Activated CD4-positive, CD25-positive, alpha-beta regulatory T cell treated with anti-CD3 and anti-CD28 coated beads, Interleukin-2, amount 50 U/mL, for 72 hours (primary cell): Measurements from ENCODE around the gene DNAJC16.
"Not testable (repeated sequence)": the region's sequence is repeated elsewhere in the genome, so short reads cannot be mapped to it uniquely, and the experiment has no call there.

Experiments used
- DNase-seq: peaks from one replicate; pipeline ENCODE4 v3.0.0; 2021

The DNAJC16 gene

DNA sequence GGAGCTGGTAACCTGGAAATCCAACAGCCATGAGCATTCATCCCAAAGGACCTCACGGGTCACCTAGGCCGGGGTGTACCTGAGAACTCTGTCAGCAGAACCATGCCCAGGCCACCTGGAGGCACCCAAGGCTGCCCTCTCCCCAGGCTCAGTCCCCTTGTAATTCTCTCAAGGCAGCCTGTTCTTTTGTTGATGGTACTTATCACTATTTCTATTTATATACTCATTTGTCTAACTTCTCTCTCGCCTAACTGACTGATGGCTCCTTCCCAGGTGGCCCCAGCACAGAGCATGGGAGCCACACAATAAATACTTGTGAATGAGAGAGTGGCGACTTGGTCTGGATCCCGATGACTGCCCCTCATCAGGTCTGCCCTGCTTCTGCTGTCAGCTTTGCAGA, 19.4 kb upstream of the DNAJC16 start:
- no peak for DNase-seq

DNA sequence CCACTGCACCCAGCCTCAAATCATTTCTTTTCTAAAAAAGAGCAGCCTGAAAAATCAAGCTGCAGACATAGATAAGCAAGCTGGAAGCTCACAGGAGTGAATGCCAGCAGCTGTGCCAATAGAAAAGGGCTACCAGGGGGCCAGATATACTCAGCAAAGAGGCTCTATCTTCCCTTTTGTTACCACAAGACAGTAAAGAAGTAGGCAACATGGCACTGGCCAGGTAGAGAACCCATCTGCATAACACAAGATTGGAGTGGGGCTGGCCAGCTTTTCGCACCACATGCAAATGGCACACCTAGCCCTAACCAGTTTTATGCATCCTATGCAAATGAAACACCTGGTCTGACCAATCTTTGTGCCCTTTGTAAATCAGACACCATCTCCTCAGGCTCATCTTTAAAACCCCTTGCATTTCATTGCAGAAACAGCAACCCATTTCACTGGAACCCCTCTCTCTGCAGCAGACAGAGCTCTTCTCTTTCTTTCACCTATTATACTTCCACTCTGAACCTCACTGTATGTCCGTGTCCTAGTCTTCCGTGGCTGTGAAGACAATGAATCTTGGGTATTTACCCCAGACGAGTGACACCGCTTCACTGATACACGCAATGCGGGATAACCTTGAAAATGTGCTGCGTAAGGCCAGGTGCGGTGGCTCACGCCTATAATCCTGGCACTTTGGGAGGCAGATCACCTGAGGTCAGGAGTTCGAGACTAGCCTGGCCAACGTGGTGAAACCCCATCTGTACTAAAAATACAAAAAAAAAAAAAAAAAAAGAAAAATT, 17.8 kb upstream of the DNAJC16 start:
- DNase-seq = no peak

DNA sequence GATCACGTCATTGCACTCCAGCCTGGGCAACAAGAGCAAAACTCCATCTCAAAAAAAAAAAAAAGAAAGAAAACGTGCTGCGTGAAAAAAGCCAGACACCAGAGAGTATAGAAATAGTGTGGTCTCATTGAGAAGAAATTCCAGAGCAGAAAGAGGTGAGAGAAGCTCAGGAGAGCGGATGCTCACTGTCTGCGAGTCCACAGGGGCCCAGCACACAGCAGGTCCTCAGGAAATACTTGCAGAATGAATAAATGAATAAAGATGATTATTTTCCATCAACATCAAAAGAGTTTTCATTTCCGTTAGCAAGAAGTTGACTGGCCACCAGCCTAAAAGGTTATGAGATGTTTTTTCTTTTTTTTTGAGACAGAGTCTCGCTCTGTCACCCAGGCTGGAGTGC, 17.1 kb upstream of the DNAJC16 start:
- DNase-seq = no peak

- no peak for DNase-seq
Observed at GRCh38 chr1:15510611-15511405, 15.8 kb upstream of the DNAJC16 start.

- no peak for DNase-seq
Observed at GRCh38 chr1:15513192-15513591, 13.5 kb upstream of the DNAJC16 start.

- DNase-seq = no peak
Observed at GRCh38 chr1:15513919-15514318, 12.7 kb upstream of the DNAJC16 start.

GRCh38 chr1:15514557-15514956, 12.1 kb upstream of the DNAJC16 start:
- DNase-seq = not testable (repeated sequence)

GRCh38 chr1:15515022-15515663, 11.5 kb upstream of the DNAJC16 start:
- DNase-seq = no peak

DNA sequence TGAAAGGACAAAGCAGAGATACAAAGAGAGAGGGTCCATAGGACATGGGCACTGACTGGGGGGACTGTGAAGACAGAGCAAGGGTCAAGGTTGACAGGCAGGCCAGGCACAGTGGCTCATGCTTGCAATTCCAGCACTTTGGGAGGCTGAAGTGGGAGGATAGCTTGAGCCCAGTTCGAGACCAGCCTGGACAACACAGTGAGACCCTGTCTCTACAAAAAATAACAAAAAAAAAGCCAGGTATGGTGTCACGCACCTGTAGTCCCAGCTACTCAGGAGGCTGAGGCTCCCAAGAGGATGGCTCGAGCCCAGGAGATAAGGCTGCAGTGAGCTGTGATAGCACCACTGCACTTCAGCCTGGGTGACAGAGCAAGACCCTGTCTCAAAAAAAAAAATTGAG, 7.0 kb upstream of the DNAJC16 start:
- DNase-seq = no peak

- not testable (repeated sequence) for DNase-seq
Observed at GRCh38 chr1:15521206-15521906, 5.3 kb upstream of the DNAJC16 start.

DNA sequence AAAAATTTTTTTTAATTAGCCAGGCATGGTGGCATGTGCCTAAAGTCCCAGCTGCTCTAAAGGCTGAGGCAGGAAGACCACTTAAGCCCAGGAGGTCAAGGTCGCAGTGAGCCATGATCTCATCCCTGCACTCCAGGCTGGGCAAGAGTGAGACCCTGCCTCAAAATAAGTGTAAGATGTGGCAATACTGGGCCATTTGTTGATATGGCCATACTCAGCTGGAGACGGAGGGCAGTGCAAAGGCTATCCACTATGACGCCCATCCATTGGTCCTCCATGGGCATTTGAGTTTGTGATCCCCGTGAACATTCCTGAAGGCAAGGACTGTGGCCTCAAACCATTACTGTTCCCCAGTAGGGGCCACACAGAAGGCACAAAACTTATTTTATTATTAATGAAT, 4.1 kb upstream of the DNAJC16 start:
- no peak for DNase-seq

DNA sequence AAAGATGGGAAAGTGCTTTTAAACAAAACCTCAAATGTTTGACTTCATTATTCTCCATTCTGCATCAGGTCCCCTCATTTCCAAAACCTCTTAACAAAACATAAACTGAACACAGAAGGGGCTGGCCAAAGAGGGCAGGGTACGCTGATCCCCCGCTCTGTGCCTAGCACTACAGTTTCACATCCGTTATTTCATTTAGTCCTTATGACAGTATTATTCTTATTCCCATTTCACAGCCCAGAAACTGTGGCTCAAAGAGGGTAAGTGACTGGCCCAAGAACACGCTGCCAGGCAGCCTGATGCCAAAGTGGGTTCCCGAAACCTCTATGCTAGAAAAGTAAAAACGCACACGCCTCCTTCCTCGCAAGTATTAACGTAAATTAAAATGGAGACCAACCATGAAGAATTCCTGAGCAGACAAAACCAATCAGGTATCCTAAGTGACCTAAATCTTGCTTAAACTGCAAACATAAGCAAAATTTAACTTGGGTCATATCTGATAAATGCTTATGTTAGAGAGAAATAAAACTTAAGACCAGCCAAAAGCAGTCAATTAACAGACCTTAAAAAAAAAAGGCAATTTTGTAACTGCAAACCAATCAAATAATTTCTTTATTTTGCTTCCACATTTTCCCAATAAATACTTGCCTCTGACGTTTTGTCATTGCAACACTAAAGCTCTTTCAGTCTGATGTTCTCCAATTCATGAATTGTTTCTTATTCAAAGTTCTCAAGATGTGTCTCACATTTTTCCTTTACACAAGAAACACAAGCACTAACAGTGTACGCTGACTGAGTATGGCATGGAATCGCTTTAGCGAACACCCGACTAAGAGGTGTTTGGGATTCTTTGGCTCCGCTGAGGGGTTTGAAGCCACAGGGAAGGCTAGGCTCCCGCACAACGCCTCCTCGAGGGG, 3.3 kb upstream of the DNAJC16 start:
- DNase-seq = no peak

- DNase-seq = no peak
Observed at GRCh38 chr1:15524021-15524282, 2.7 kb upstream of the DNAJC16 start, which contains the start of gene CASP9. Gene CASP9 (minus strand): TSS chr1:15524215. CDS start chr1:15524200, 15 bp downstream.

DNA sequence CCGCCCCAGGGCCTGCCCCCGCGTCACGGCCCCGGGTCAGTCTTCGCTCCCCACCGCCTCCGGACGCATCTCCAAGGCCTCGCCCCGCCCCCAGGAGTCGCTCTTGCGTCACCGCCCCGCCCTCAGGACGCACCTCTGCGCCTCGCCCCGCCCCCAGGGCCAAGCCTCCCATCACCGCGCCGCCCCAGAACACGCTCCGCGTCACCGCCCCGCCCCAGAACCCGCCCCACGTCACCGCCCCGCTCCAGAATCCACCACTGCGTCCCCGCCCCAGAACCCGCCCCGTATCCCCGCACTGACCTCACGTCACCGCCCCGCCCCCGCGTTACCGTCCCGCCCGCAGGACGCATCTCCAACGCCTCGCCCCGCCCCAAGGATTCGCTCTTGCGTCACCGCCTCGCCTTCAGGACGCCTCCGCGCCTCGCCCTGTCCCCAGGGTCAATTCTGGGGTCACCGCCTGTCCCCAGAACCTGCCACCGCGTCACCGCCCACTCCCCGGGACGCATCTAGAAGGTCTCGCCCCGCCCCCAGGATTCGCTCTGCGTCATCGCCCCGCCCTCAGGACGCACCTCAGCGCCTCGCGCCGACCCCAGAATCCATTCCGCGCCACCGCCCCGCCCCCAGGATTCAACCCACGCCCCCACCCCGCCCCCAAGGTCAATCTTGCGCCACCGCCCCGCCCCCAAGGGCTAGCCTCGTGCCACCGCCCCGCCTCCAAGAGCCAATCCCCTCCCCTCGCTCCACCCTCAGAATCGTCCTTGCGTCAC, 2.2 kb upstream of the DNAJC16 start:
- peak; percentile 99 for DNase-seq

DNA sequence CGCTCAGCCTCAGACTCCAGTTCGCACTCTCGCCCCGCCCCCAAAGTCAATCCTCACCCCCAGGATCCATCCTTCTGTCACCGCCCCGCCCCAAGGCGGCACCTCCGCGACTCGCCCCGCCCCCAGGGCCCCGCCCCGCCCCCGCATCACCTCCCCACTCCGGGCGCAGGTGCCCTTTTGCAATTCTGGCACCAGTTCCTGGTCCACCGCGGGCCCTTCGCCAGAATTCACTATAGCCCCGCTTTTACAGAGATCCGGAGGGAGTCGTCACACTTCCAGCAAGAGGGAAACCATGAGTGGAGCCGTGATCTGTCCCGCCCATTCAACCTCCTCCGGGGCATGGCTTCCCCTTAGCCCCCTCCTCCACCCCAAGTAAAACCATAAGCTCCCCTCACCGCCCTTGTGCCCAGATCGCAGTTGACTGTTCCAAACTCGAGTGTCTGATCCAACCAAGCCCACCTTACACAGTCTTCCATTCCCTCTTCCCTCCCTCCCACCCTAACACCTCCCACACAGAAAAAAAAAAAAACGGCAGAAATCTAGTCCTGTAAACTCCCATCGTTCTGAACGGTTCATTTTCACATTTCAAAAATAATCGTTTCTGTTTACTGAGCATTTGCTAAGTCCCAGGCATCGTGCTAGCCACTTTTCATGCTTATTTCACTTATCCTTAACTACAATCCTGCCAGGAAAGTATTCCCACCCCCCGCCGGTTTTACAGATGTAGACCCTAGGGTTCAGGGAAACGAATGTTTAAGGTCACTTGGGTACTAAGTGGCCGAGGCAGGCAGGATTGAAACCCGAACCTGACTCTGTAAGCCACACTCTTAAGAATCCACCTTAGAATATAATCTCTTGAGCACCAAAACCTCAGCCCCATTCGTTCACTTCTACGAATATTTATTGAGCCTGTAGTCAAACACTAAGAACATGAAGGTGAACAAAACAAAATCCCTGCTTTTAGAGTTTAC, 1.3 kb upstream of the DNAJC16 start:
- no peak for DNase-seq

DNA sequence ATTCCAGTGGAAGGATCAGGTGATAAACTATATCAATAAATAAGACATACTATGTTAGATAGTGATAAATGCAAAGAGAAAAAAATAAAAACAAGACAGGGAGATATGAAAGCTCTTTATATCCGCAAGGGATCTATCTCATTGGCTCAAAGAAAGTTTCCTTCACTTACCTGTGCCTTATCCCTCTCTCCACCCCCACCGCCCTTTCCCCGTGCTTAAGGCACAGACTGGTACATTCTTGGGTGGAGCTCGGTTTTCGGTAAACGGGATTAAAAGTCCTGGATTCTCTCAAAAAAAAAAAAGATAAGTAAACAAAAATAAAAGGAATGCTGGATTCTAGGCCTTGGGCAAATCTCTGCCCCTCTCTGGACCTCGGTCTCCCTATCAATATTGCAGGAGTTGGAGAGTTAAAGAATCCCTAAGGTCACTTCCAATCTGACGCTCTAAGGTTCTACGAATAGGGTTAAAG, 593 bp upstream of the DNAJC16 start:
- DNase-seq = no peak

DNA sequence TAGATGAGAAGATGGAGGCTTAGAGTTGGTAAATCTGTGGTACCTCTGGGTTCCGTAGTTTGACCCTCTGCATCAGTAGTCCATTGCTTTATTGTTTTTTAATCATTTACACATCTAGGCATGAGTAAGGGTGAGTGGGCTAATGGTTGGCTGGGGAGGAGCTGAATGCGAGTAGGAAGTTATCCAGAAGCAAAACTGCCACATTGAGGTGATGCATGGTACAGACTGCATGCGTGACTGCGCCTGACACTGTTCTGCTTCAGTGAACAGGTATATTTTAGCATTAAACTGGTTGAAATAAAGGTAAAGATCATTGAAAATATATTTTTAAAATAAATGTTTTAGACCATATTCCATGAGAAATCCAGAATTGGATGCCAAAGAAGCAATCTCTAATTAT, 4.4 kb downstream of the DNAJC16 start:
- DNase-seq = no peak

DNA sequence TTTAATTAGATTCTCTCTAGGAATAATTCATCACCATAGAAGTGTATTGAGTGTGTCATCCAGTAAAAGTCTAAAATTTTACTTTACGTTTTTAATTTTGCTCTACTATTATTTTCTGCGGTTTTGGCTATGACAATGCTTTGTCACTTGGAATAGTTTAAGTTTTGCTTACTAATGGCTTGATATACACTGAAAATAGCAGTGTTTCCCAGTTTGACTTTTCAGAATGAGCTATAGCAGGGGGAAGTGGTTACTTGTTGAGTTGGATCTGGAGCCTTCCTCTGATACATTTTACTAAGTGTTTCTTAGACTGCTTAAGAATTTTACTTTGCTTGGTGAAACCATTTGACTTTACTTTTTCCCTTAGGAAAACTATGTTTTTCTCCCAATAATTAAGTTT, 5.0 kb downstream of the DNAJC16 start:
- DNase-seq = no peak

GRCh38 chr1:15538771-15539170, 12.1 kb downstream of the DNAJC16 start:
- DNase-seq = no peak

GRCh38 chr1:15540186-15540585, 13.5 kb downstream of the DNAJC16 start:
- no peak for DNase-seq
